Coronary artery (tissue), 2 donors: ENCODE measurements around the gene BEND2.

Experiments used
- DNase-seq: peaks from one replicate; pipeline ENCODE4 v3.0.0-alpha.2; 2017; ENCODE audit warnings: low spot score
- H3K27ac ChIP-seq, 2 donors: fragments of 200-600 bp; sonication (generic); one replicate each; pipeline ENCODE4 v1.5.1; 2016 to 2019
- H3K4me3 ChIP-seq: fragments of 200-600 bp; sonication (generic); 2 replicates; pipeline ENCODE4 v1.5.1; 2016; ENCODE audit warnings: mild to moderate bottlenecking, moderate library complexity
- CTCF ChIP-seq: fragments of 200-600 bp; sonication (generic); IDR thresholded peaks from one replicate; pipeline ENCODE4 v1.5.1; 2019; ENCODE audit warnings: antibody characterized with exemption

The BEND2 gene

GRCh38 chrX:18119856-18120255 is 100.8 kb downstream of the BEND2 start:
- DNase-seq = no peak
- Histone ChIP-seq H3K27ac (no peak overlapping the region), H3K4me3 (no peak overlapping the region)
- TF ChIP-seq CTCF = no peak
